Panc1 (cell line): ENCODE results near the gene KIAA1958.

Experiments used
- CTCF ChIP-seq: fragments of 450-650 bp; IDR thresholded peaks from 2 replicates; pipeline ENCODE4 v1.5.1; 2017; ENCODE audit warnings: mild to moderate bottlenecking
- REST ChIP-seq, 2 experiments: IDR thresholded peaks; 2 replicates each; pipeline ENCODE4 v1.6.1; 2011 to 2012; ENCODE audit warnings: low read depth in 2 of 2, control low read depth in 1 of 2, low read length in 1 of 2, mild to moderate bottlenecking in 1 of 2, moderate library complexity in 1 of 2; ENCODE audit not compliant: insufficient read depth in 1 of 2
- SIN3A ChIP-seq: IDR thresholded peaks from 2 replicates; pipeline ENCODE4 v1.6.1; 2012; ENCODE audit warnings: low read depth, mild to moderate bottlenecking, low read length, moderate library complexity, borderline replicate concordance; ENCODE audit not compliant: insufficient read depth
- TCF7L2 ChIP-seq: IDR thresholded peaks from 2 replicates; pipeline ENCODE4 v1.6.1; 2011; ENCODE audit warnings: mild to moderate bottlenecking, low read depth, low read length, inconsistent platforms

GRCh38 chr9:112581469-112582176 lies 95.0 kb downstream of the KIAA1958 start:
- TF ChIP-seq CTCF (no peak), TCF7L2 (no peak), REST (IDR thresholded peaks at IDR 0.05; ENCODE audit: insufficient read depth in 1 of 2, low read depth in 2 of 2, low read length in 1 of 2) (no peak), SIN3A (no peak)
